ENCODE results near the gene PLAC9.

Gene PLAC9

DNA sequence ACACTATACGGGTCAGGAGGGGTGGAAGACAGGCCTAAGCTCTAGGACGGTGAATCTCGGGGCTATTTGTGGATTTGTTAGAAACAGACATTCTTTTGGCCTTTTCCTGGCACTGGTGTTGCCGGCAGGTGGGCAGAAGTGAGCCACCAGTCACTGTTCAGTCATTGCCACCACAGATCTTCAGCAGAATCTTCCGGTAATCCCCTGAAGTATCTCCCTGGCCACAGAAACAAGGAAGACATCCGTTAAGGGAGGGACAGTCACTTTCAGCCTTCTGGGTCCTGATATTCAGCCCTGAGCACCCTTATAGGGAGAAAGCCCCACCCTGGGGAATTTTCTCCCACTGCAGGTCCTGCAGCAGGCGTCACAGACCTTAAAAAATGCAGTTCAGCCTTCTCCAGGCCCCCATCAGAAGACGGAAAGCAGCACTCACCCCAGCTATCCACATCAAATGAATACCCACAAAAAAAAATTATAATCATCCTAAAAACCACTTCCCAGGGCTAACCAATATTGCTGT, 23.2 kb downstream of the PLAC9 start:
- TF ChIP-seq MYC (IDR thresholded peaks at IDR 0.05; ENCODE audit: low read depth, low read length) (no peak), MAX (IDR thresholded peaks at IDR 0.05; ENCODE audit: low read depth, low read length) (no peak), POLR2A (IDR thresholded peaks at IDR 0.05; ENCODE audit: extremely low read depth, insufficient read length) (no peak)
- DNase-seq (ENCODE audit: low read depth), result no peak
- H3K4me3 ChIP-seq (ENCODE audit: low read depth, low read length), result no peak overlapping the region

- H3K4me3 ChIP-seq (ENCODE audit: low read depth, low read length), result no peak overlapping the region
- TF ChIP-seq MAX (IDR thresholded peaks at IDR 0.05; ENCODE audit: low read depth, low read length) (no peak), CTCF (IDR thresholded peaks at IDR 0.05; ENCODE audit: low read depth, low read length) (no peak), MYC (IDR thresholded peaks at IDR 0.05; ENCODE audit: low read depth, low read length) (no peak), POLR2A (IDR thresholded peaks at IDR 0.05; ENCODE audit: extremely low read depth, insufficient read length) (no peak)
- no peak for DNase-seq (ENCODE audit: low read depth)
Measured at GRCh38 chr10:80156216-80156615, 23.7 kb downstream of the PLAC9 start.

DNA sequence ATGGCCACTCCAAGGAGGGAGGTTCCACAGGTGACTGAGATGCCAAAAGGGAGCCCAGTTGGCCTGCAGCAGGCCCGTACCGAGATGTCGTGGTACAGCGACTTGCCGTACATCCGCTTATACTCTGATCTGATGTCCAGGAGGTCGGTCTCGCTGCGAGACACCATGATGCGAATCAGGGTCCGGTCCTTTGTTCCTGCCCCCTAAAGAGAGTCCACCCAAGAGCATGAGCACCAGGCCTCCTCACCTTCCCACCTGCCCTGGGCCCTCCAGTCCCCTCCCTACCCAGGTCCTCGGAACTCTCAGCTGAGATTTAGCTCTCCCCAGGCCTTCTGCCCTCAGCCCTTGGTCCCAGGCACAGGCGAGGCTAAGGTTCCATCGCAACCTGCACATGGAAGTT, 25.0 kb downstream of the PLAC9 start:
- no peak for DNase-seq (ENCODE audit: low read depth)
- H3K4me3 ChIP-seq (ENCODE audit: low read depth, low read length), result no peak overlapping the region
- no peak for TF ChIP-seq MAX (IDR thresholded peaks at IDR 0.05; ENCODE audit: low read depth, low read length)
- TF ChIP-seq POLR2A (IDR thresholded peaks at IDR 0.05; ENCODE audit: extremely low read depth, insufficient read length), result no peak
- no peak for TF ChIP-seq CTCF (IDR thresholded peaks at IDR 0.05; ENCODE audit: low read depth, low read length)
- TF ChIP-seq MYC (IDR thresholded peaks at IDR 0.05; ENCODE audit: low read depth, low read length), result no peak

- TF ChIP-seq MYC (IDR thresholded peaks at IDR 0.05; ENCODE audit: low read depth, low read length) (no peak), CTCF (IDR thresholded peaks at IDR 0.05; ENCODE audit: low read depth, low read length) (no peak), POLR2A (IDR thresholded peaks at IDR 0.05; ENCODE audit: extremely low read depth, insufficient read length) (no peak), MAX (IDR thresholded peaks at IDR 0.05; ENCODE audit: low read depth, low read length) (no peak)
- H3K4me3 ChIP-seq (ENCODE audit: low read depth, low read length), result no peak overlapping the region
- DNase-seq (ENCODE audit: low read depth), result no peak
Measured at GRCh38 chr10:80158126-80158525, 25.6 kb downstream of the PLAC9 start.

- peak; percentile 98 for TF ChIP-seq MAX (IDR thresholded peaks at IDR 0.05; ENCODE audit: low read depth, low read length)
- peak; percentile 97 for TF ChIP-seq MYC (IDR thresholded peaks at IDR 0.05; ENCODE audit: low read depth, low read length)
- TF ChIP-seq CTCF (IDR thresholded peaks at IDR 0.05; ENCODE audit: low read depth, low read length), result no peak
- TF ChIP-seq POLR2A (IDR thresholded peaks at IDR 0.05; ENCODE audit: extremely low read depth, insufficient read length), result no peak
- peak; percentile 96 for DNase-seq (ENCODE audit: low read depth)
- H3K4me3 ChIP-seq (ENCODE audit: low read depth, low read length), result no peak overlapping the region
Measured at GRCh38 chr10:80158598-80159127, 26.1 kb downstream of the PLAC9 start.

DNA sequence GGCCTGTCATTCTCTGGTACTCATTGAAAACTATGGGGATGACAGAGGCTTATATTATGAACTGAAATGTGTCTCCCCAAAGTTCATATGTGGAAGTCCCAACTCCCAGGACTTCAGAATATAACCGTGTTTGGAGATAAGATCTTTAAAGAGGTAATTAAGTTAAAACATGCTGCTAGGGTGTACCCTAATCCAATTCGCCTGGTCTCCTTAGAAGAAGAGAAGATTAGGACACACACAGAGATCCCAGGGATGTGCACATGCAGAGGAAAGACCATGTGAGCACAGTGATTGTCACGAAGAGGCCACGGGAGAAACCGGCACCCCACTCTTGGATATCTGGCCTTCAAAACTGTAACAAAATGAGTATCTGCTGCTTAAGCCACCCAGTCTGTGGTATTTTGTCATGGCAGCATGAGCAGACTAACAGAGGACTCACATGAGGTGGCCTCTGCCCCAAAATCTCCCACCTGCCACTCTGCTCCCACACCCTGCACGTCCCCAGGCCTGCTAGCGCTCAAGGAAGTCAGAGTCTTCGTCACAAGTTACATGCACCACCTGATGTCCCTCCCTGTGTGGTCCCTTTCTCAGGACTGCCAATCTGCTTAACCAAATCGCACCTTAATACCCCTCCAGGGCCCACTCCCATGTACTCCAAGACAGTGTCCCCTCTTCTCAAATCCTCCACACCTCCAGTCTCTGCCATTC, 26.8 kb downstream of the PLAC9 start:
- TF ChIP-seq POLR2A (IDR thresholded peaks at IDR 0.05; ENCODE audit: extremely low read depth, insufficient read length), result no peak
- TF ChIP-seq CTCF (IDR thresholded peaks at IDR 0.05; ENCODE audit: low read depth, low read length), result no peak
- TF ChIP-seq MYC (IDR thresholded peaks at IDR 0.05; ENCODE audit: low read depth, low read length), result no peak
- TF ChIP-seq MAX (IDR thresholded peaks at IDR 0.05; ENCODE audit: low read depth, low read length), result no peak
- no peak overlapping the region for H3K4me3 ChIP-seq (ENCODE audit: low read depth, low read length)

More for the DNA sequence above, 26.8 kb downstream of the PLAC9 start:
- peak; percentile 16 for DNase-seq (ENCODE audit: low read depth)
